Spinal cord (tissue), 4 donors: ENCODE results near the gene TSEN54. TPM values are rescaled to one million over a fixed set of nuclear protein-coding genes. Genes with fewer than 3 reads are reported as not detected.

ENCODE experiments used
- polyA plus RNA-seq, 2 donors: library from polyadenylated mRNA; unstranded; fragments of 120-200 nt; gene quantifications; one replicate each; pipeline ENCODE4 v1.2.1, GENCODE V29; 2013; ENCODE audit not compliant: insufficient read length in 2 of 2
- total RNA-seq, 2 donors: library from RNA; depleted of rRNA in 1 of 2; stranded (reverse); fragments of 120-200 nt in 1 of 2; fragments of >200 nt in 1 of 2; gene quantifications; one replicate each; pipeline versions ENCODE4 v1.2.3 to v1.2.4, GENCODE V29; 2013 to 2014

Gene TSEN54
- total and polyA plus RNA-seq, 4 donors: 10.0 to 48.2 (median 30.9) TPM

Other genes with a start within 250 kb of the TSEN54 start
- gene MIF4GD, start 245.3 kb upstream of the TSEN54 start, total RNA-seq: 10 to 100 TPM; 11.0 to 21.8 TPM
- 10 to 100 TPM; 30.2 to 31.1 TPM for gene MIF4GD, start 245.3 kb upstream of the TSEN54 start, polyA plus RNA-seq
- gene SLC25A19, start 227.1 kb upstream of the TSEN54 start, total RNA-seq: 1 to 10 TPM; 6.7 to 9.3 TPM
- 10 to 100 TPM in 1 of 2 donors, 1 to 10 TPM in 1; 9.0 to 11.7 TPM for gene SLC25A19, start 227.1 kb upstream of the TSEN54 start, polyA plus RNA-seq
- 10 to 100 TPM; 86.6 to 91.8 TPM for gene GRB2, start 110.8 kb upstream of the TSEN54 start, total RNA-seq
- 100 to 1,000 TPM; 167 to 205 TPM for gene GRB2, start 110.8 kb upstream of the TSEN54 start, polyA plus RNA-seq
- 10 to 100 TPM; 23.2 to 56.8 TPM for gene TMEM94, start 59.9 kb upstream of the TSEN54 start, total RNA-seq
- 100 to 1,000 TPM; 108 to 120 TPM for gene TMEM94, start 59.9 kb upstream of the TSEN54 start, polyA plus RNA-seq
- 10 to 100 TPM; 12.9 to 14.5 TPM for gene CASKIN2, start 991 bp upstream of the TSEN54 start, total RNA-seq
- gene CASKIN2, start 991 bp upstream of the TSEN54 start, polyA plus RNA-seq: 10 to 100 TPM; 37.1 to 38.3 TPM
- gene LLGL2, start 9.2 kb downstream of the TSEN54 start, total RNA-seq: 1 to 10 TPM; 2.0 to 9.9 TPM
- 1 to 10 TPM; 4.9 to 6.6 TPM for gene LLGL2, start 9.2 kb downstream of the TSEN54 start, polyA plus RNA-seq
- 10 to 100 TPM; 38.9 to 99.1 TPM for gene MYO15B, start 71.3 kb downstream of the TSEN54 start, total RNA-seq
- gene MYO15B, start 71.3 kb downstream of the TSEN54 start, polyA plus RNA-seq: 100 to 1,000 TPM in 1 of 2 donors, 10 to 100 TPM in 1; 98.4 to 148 TPM
- gene SMIM5, start 116.9 kb downstream of the TSEN54 start, total RNA-seq: 1 to 10 TPM; 3.0 to 5.8 TPM
- 1 to 10 TPM; 2.1 to 2.7 TPM for gene SMIM5, start 116.9 kb downstream of the TSEN54 start, polyA plus RNA-seq
- 10 to 100 TPM; 10.2 to 28.0 TPM for gene RECQL5, start 150.6 kb downstream of the TSEN54 start, total RNA-seq
- 10 to 100 TPM; 29.3 to 36.5 TPM for gene RECQL5, start 150.6 kb downstream of the TSEN54 start, polyA plus RNA-seq
- 100 to 1,000 TPM in 1 of 2 donors, 10 to 100 TPM in 1; 44.3 to 108 TPM for gene SAP30BP, start 150.8 kb downstream of the TSEN54 start, total RNA-seq
- 100 to 1,000 TPM; 103 to 123 TPM for gene SAP30BP, start 150.8 kb downstream of the TSEN54 start, polyA plus RNA-seq
- 10 to 100 TPM; 24.0 to 46.5 TPM for gene ITGB4, start 204.9 kb downstream of the TSEN54 start, total RNA-seq
- gene ITGB4, start 204.9 kb downstream of the TSEN54 start, polyA plus RNA-seq: 10 to 100 TPM; 39.7 to 57.9 TPM
- gene GALK1, start 248.7 kb downstream of the TSEN54 start, total RNA-seq: 10 to 100 TPM; 14.8 to 28.0 TPM
- 10 to 100 TPM; 22.6 to 27.2 TPM for gene GALK1, start 248.7 kb downstream of the TSEN54 start, polyA plus RNA-seq